ENCODE results near the gene AANAT.
A peak's percentile ranks its signal among the peaks of the same experiment; 100 is the strongest.

AANAT gene

GRCh38 chr17:76472258-76472645 lies 4.8 kb downstream of the AANAT start:
- no peak for DNase-seq (ENCODE audit: low spot score)
- TF ChIP-seq, protein P1, sequence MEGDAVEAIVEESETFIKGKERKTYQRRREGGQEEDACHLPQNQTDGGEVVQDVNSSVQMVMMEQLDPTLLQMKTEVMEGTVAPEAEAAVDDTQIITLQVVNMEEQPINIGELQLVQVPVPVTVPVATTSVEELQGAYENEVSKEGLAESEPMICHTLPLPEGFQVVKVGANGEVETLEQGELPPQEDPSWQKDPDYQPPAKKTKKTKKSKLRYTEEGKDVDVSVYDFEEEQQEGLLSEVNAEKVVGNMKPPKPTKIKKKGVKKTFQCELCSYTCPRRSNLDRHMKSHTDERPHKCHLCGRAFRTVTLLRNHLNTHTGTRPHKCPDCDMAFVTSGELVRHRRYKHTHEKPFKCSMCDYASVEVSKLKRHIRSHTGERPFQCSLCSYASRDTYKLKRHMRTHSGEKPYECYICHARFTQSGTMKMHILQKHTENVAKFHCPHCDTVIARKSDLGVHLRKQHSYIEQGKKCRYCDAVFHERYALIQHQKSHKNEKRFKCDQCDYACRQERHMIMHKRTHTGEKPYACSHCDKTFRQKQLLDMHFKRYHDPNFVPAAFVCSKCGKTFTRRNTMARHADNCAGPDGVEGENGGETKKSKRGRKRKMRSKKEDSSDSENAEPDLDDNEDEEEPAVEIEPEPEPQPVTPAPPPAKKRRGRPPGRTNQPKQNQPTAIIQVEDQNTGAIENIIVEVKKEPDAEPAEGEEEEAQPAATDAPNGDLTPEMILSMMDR (IDR thresholded peaks at IDR 0.05; ENCODE audit: extremely low read depth, insufficient read depth, missing control alignments), result no peak
- in situ Hi-C loops (cut with MboI; ENCODE audit: low pct_unique_long_range_greater_than_20kb, low sequenced_read_pairs, unreplicated experiment), result no loop called here

GRCh38 chr17:76472726-76473125 lies 5.3 kb downstream of the AANAT start:
- in situ Hi-C loops (cut with MboI; ENCODE audit: low pct_unique_long_range_greater_than_20kb, low sequenced_read_pairs, unreplicated experiment), result no loop called here
- DNase-seq (ENCODE audit: low spot score), result no peak
- TF ChIP-seq, protein P1 (IDR thresholded peaks at IDR 0.05; ENCODE audit: extremely low read depth, insufficient read depth, missing control alignments), result no peak

DNA sequence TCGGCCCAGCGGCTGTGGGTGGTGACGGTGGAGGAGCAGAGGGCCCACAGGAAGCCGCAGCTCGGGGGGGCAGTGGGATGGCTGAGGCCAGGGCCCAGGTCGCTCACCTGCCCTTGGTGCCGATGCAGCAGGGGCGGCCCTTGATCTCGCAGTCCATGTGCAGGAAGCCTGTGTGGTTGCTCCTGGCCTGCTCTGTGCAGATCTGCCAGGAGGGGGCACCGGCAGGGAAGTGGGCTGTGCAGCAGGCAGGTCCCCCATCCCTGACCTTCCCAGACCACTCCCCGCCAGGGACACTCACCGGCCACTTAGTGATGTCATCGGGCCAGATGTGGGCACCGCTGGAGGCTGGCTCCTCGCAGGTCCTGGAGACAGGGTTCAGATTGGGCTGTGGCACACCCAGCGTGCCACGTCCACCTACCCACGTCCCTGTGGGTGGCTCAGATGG lies 6.2 kb downstream of the AANAT start:
- TF ChIP-seq, protein P1 (IDR thresholded peaks at IDR 0.05; ENCODE audit: extremely low read depth, insufficient read depth, missing control alignments), result peak; percentile 56
- in situ Hi-C loops (cut with MboI; ENCODE audit: low pct_unique_long_range_greater_than_20kb, low sequenced_read_pairs, unreplicated experiment), result no loop called here
- DNase-seq (ENCODE audit: low spot score), result no peak

GRCh38 chr17:76474238-76474637 lies 6.8 kb downstream of the AANAT start:
- TF ChIP-seq, protein P1 (IDR thresholded peaks at IDR 0.05; ENCODE audit: extremely low read depth, insufficient read depth, missing control alignments), result no peak
- in situ Hi-C loops (cut with MboI; ENCODE audit: low pct_unique_long_range_greater_than_20kb, low sequenced_read_pairs, unreplicated experiment), result no loop called here

GRCh38 chr17:76474894-76475293 lies 7.5 kb downstream of the AANAT start:
- in situ Hi-C loops (cut with MboI; ENCODE audit: low pct_unique_long_range_greater_than_20kb, low sequenced_read_pairs, unreplicated experiment), result no loop called here
- DNase-seq (ENCODE audit: low spot score), result no peak
- TF ChIP-seq, protein P1 (IDR thresholded peaks at IDR 0.05; ENCODE audit: extremely low read depth, insufficient read depth, missing control alignments), result no peak

More at GRCh38 chr17:76474238-76474637, 6.8 kb downstream of the AANAT start:
- no peak for DNase-seq (ENCODE audit: low spot score)

DNA sequence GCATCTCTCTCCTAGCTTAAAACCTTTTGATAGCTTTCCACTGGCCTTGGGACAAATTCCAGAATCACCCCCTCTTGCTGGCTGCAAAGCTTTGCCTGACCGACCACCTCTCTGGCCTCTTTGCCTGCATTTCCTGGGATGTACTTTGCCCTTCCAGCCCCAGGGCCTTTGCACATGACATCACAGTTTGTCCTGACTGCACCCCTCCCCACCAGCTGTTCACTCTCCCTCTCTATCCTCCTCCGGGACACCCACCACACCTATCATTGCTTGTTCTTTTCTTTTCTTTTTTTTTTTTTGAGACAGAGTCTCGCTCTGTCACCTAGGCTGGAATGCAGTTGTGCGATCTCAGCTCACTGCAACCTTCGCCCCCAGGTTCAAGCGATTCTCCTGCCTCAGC lies 7.9 kb downstream of the AANAT start:
- in situ Hi-C loops (cut with MboI; ENCODE audit: low pct_unique_long_range_greater_than_20kb, low sequenced_read_pairs, unreplicated experiment), result no loop called here
- DNase-seq (ENCODE audit: low spot score), result no peak
- TF ChIP-seq, protein P1 (IDR thresholded peaks at IDR 0.05; ENCODE audit: extremely low read depth, insufficient read depth, missing control alignments), result no peak

DNA sequence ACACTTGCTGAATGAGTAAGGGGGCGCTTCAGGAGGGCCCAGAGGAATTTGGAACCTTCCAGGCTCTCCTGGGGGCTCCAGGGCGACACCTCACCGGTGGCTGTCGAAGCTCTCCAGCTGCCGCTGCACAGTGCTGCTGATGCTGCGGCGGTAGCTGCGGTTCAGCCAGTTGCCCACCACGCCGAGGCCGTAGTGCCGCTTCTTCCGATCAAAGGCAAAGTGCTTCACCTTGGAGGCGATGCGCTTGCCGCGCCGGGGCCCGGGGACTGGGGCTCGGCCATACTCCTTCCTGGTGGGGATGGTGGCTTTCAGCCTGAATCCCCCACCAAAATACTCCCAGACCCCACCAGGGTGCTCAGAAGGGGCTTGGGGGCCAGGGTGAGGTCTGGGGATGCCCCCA lies 9.3 kb downstream of the AANAT start:
- DNase-seq (ENCODE audit: low spot score), result no peak
- TF ChIP-seq, protein P1 (IDR thresholded peaks at IDR 0.05; ENCODE audit: extremely low read depth, insufficient read depth, missing control alignments), result no peak
- in situ Hi-C loops (cut with MboI; ENCODE audit: low pct_unique_long_range_greater_than_20kb, low sequenced_read_pairs, unreplicated experiment), result no loop called here
